HG02763 (cell line): ENCODE results near the gene GRIP2.

ENCODE experiments used
- ATAC-seq: cut with Tn5 transposase; IDR thresholded peaks from one replicate; pipeline ENCODE4 v1.9.1; 2021; ENCODE audit warnings: mild to moderate bottlenecking, moderate library complexity; ENCODE audit not compliant: unreplicated experiment

The GRIP2 gene

GRCh38 chr3:14488286-14489041, 51.7 kb downstream of the GRIP2 start:
- no peak for ATAC-seq

- no peak for ATAC-seq
These were observed 52.3 kb downstream of the GRIP2 start for GRCh38 chr3:14487821-14488220.

GRCh38 chr3:14487086-14487485, 53.1 kb downstream of the GRIP2 start:
- no peak for ATAC-seq

GRCh38 chr3:14486460-14486859, 53.7 kb downstream of the GRIP2 start:
- ATAC-seq: no peak

GRCh38 chr3:14485981-14486380, 54.2 kb downstream of the GRIP2 start:
- ATAC-seq: no peak

GRCh38 chr3:14484741-14485140, 55.4 kb downstream of the GRIP2 start:
- ATAC-seq: no peak

- ATAC-seq: no peak
These were observed 56.9 kb downstream of the GRIP2 start for GRCh38 chr3:14483286-14483685.

- ATAC-seq: no peak
These were observed 57.8 kb downstream of the GRIP2 start for GRCh38 chr3:14482271-14482721.

GRCh38 chr3:14481646-14482036, 58.5 kb downstream of the GRIP2 start:
- ATAC-seq: no peak

- ATAC-seq: no peak
These were observed 59.0 kb downstream of the GRIP2 start for GRCh38 chr3:14481018-14481645.

- no peak for ATAC-seq
These were observed 59.7 kb downstream of the GRIP2 start for GRCh38 chr3:14480207-14481017.

GRCh38 chr3:14479591-14479990, 60.6 kb downstream of the GRIP2 start:
- ATAC-seq: no peak

GRCh38 chr3:14478956-14479550, 61.1 kb downstream of the GRIP2 start:
- no peak for ATAC-seq

GRCh38 chr3:14477311-14477935, 62.7 kb downstream of the GRIP2 start:
- no peak for ATAC-seq

- no peak for ATAC-seq
These were observed 63.4 kb downstream of the GRIP2 start for GRCh38 chr3:14476583-14477265.

- no peak for ATAC-seq
These were observed 64.5 kb downstream of the GRIP2 start for GRCh38 chr3:14475621-14476020.

GRCh38 chr3:14474363-14475081, 65.6 kb downstream of the GRIP2 start:
- ATAC-seq: no peak

- no peak for ATAC-seq
These were observed 66.7 kb downstream of the GRIP2 start for GRCh38 chr3:14473411-14473891.
